Middle frontal gyrus (tissue), 1 donor: ENCODE data around the gene PRTFDC1.

ENCODE experiments used
- DNase-seq: peaks from one replicate; pipeline ENCODE4 v3.0.0-alpha.2; 2015; ENCODE audit warnings: low spot score; ENCODE audit errors: extremely low spot score

PRTFDC1 gene

GRCh38 chr10:24882047-24882698, 70.2 kb downstream of the PRTFDC1 start:
- DNase-seq = no peak

GRCh38 chr10:24879861-24880260, 72.5 kb downstream of the PRTFDC1 start:
- no peak for DNase-seq

- no peak for DNase-seq
Measured at GRCh38 chr10:24874133-24874532, 78.3 kb downstream of the PRTFDC1 start.

- DNase-seq = no peak
Measured at GRCh38 chr10:24873281-24873683, 79.1 kb downstream of the PRTFDC1 start.

- no peak for DNase-seq
Measured at GRCh38 chr10:24872790-24873182, 79.6 kb downstream of the PRTFDC1 start.

GRCh38 chr10:24872049-24872789, 80.2 kb downstream of the PRTFDC1 start:
- DNase-seq = peak; percentile 20

GRCh38 chr10:24871011-24871935, 81.1 kb downstream of the PRTFDC1 start:
- no peak for DNase-seq

- DNase-seq = no peak
Measured at GRCh38 chr10:24869354-24870015, 82.9 kb downstream of the PRTFDC1 start.

GRCh38 chr10:24866604-24867583, 85.5 kb downstream of the PRTFDC1 start:
- DNase-seq = peak; percentile 44

- DNase-seq = no peak
Measured at GRCh38 chr10:24865783-24866182, 86.6 kb downstream of the PRTFDC1 start.

- DNase-seq = no peak
Measured at GRCh38 chr10:24862589-24862988, 89.8 kb downstream of the PRTFDC1 start.

GRCh38 chr10:24858288-24859270, 93.8 kb downstream of the PRTFDC1 start:
- DNase-seq = no peak

- DNase-seq = peak; percentile 8
Measured at GRCh38 chr10:24857031-24857725, 95.2 kb downstream of the PRTFDC1 start.

- no peak for DNase-seq
Measured at GRCh38 chr10:24854256-24854655, 98.2 kb downstream of the PRTFDC1 start.

- DNase-seq = no peak
Measured at GRCh38 chr10:24853661-24854060, 98.7 kb downstream of the PRTFDC1 start.

- DNase-seq = no peak
Measured at GRCh38 chr10:24851629-24852028, 100.8 kb downstream of the PRTFDC1 start.

- DNase-seq = no peak
Measured at GRCh38 chr10:24850727-24851296, 101.6 kb downstream of the PRTFDC1 start.
